NB4 (cell line): ENCODE measurements around the gene TRDN.

Source experiments
- CTCF ChIP-seq: IDR thresholded peaks from one replicate; pipeline ENCODE4 v1.5.1; 2012; ENCODE audit warnings: low read depth, low read length
- MYC ChIP-seq: IDR thresholded peaks from 2 replicates; pipeline ENCODE4 v1.6.1; 2011; ENCODE audit warnings: low read depth, low read length

- TF ChIP-seq CTCF, result no peak
- TF ChIP-seq MYC, result no peak
These were observed 178.5 kb downstream of the TRDN start for GRCh38 chr6:123458218-123458617.
